Measurements from ENCODE around the gene POGZ.

POGZ gene

GRCh38 chr1:151459331-151460046, at the start of gene POGZ:
Gene POGZ (minus strand): TSS chr1:151459494. CDS start chr1:151442204, 17,290 bp downstream.
- peak; percentile 98 for DNase-seq (ENCODE audit: low spot score)

GRCh38 chr1:151508833-151509232, 49.5 kb upstream of the POGZ start:
- no peak for DNase-seq (ENCODE audit: low spot score)

GRCh38 chr1:151504759-151505158, 45.5 kb upstream of the POGZ start:
- no peak for DNase-seq (ENCODE audit: low spot score)

- no peak for DNase-seq (ENCODE audit: low spot score)
Measured at GRCh38 chr1:151504252-151504651, 45.0 kb upstream of the POGZ start.

- no peak for DNase-seq (ENCODE audit: low spot score)
Measured at GRCh38 chr1:151502859-151503780, 43.8 kb upstream of the POGZ start.

- DNase-seq (ENCODE audit: low spot score), result no peak
Measured at GRCh38 chr1:151502035-151502700, 42.9 kb upstream of the POGZ start.

GRCh38 chr1:151501474-151501873, 42.2 kb upstream of the POGZ start:
- DNase-seq (ENCODE audit: low spot score), result no peak

- DNase-seq (ENCODE audit: low spot score), result no peak
Measured at GRCh38 chr1:151499930-151500329, 40.6 kb upstream of the POGZ start.

GRCh38 chr1:151499365-151499764, 40.1 kb upstream of the POGZ start:
- no peak for DNase-seq (ENCODE audit: low spot score)

GRCh38 chr1:151495316-151495715, 36.0 kb upstream of the POGZ start:
- DNase-seq (ENCODE audit: low spot score), result no peak

GRCh38 chr1:151494741-151495281, 35.5 kb upstream of the POGZ start:
- peak; percentile 51 for DNase-seq (ENCODE audit: low spot score)

- DNase-seq (ENCODE audit: low spot score), result no peak
Measured at GRCh38 chr1:151493042-151493441, 33.7 kb upstream of the POGZ start.

- no peak for DNase-seq (ENCODE audit: low spot score)
Measured at GRCh38 chr1:151492120-151492519, 32.8 kb upstream of the POGZ start.

- no peak for DNase-seq (ENCODE audit: low spot score)
Measured at GRCh38 chr1:151491641-151492040, 32.3 kb upstream of the POGZ start.

GRCh38 chr1:151486557-151486956, 27.3 kb upstream of the POGZ start:
- DNase-seq (ENCODE audit: low spot score), result no peak

- no peak for DNase-seq (ENCODE audit: low spot score)
Measured at GRCh38 chr1:151485685-151486255, 26.5 kb upstream of the POGZ start.

GRCh38 chr1:151482017-151482416, 22.7 kb upstream of the POGZ start:
- DNase-seq (ENCODE audit: low spot score), result no peak

GRCh38 chr1:151479462-151479861, 20.2 kb upstream of the POGZ start:
- DNase-seq (ENCODE audit: low spot score), result no peak

- no peak for DNase-seq (ENCODE audit: low spot score)
Measured at GRCh38 chr1:151478923-151479322, 19.6 kb upstream of the POGZ start.

GRCh38 chr1:151478140-151478812, 19.0 kb upstream of the POGZ start:
- DNase-seq (ENCODE audit: low spot score), result no peak

- no peak for DNase-seq (ENCODE audit: low spot score)
Measured at GRCh38 chr1:151477066-151477465, 17.8 kb upstream of the POGZ start.

Data from AG20443 (cell line).